Activated CD4-positive, CD25-positive, alpha-beta regulatory T cell treated with anti-CD3 and anti-CD28 coated beads, Interleukin-2, amount 50 U/mL, for 72 hours (primary cell): ENCODE measurements around the gene ABCC4.

Experiments used
- DNase-seq: peaks from one replicate; pipeline ENCODE4 v3.0.0; 2021

Gene ABCC4

DNA sequence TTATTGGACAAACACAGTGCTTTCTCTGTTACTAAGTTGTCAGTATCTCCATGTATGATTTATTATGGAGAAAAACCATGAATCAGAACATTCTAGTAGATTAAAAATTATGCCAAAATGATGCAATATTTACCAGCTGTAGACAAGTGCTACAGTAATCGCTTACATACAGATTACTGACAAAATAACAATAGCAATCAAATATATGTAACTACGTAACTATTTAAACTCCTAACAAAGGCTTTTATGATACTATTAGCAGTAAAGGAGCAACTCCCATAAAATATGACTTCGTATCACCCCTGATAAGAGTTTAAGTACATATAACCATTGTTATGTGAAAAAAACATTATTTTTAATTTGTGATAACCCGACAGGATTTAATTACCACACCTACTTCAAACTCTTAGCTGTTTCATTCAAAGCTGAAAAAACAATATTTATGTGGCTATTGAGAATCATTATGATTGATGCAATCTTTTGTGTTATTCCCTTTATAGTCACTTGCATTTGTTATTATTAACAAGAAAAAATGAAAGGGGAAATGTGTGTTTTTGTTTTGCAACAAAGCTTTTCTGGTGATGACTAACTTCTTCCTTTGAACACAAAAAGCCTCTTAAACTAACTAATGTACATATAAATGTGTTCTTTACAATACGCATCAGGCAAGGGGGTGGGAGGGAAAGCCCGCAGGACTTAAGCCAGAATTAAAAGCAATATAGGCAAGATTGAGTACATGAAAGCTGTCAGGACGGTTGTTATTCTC is 147.4 kb downstream of the ABCC4 start:
- DNase-seq: no peak

DNA sequence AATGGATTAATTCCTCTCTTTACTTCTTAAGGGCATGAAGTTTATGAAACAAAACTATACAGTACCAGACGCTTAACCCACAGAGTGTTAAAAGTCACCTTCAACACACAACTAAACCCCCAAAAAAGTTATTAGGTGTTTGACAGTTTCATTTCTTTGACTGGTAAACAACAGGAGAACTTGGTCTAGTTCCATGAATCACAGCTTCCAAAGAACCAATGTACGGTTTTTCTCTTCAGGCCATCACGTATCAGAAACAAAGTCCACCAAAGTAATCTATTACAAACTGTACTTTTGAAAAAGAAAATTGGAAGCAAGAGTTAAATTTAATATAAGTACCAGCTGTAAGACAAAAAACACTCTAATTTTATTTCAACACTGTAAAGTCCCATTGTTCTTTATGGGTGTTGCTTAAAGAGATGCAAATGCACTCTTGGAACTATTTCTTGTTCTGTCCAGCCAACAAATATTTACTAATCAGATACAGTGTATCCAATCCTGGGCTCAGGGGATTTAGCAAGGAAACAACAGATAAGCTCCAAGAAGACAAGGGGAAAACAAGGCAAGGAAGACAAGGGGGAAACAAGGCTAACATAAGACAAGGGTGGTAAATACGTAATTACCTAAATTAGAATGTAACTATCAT is 149.2 kb downstream of the ABCC4 start:
- no peak for DNase-seq

DNA sequence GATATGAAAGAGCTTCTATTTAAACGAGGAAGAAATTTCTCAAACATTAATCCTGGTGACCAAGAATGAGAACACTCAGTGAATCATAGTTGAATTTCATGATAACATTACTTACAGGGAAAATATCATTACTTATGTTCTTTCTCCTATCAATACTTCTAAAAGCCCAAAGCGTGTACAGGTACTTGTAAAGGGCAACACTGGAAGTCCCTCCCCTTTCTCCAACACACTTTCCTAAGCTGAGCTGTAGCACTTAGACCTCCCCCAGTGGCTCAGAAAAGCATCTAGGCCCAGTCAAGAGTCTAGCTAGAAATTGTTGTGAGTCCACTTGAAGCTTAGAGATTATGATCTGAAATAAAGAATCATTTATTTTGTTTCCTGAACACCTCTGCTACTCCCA is 150.7 kb downstream of the ABCC4 start:
- DNase-seq: no peak

DNA sequence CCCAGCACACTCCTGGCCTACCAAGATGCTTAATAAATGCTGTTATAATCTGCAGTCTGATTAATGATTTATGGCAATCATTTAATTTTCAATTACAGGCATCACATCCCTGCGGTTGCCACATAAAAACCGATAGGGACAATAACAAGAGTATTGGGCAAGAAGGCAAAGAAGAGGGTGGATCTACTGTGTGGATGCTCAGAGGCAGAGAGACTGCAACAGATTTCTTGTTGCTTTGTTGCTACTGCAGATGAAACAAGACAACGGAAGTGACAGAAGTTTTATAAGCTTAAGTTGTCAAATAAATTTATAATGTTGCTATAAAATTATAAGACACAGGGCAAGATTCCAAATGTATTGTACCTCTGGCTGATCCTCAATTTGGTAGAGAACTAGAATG is 154.8 kb downstream of the ABCC4 start:
- DNase-seq: no peak

DNA sequence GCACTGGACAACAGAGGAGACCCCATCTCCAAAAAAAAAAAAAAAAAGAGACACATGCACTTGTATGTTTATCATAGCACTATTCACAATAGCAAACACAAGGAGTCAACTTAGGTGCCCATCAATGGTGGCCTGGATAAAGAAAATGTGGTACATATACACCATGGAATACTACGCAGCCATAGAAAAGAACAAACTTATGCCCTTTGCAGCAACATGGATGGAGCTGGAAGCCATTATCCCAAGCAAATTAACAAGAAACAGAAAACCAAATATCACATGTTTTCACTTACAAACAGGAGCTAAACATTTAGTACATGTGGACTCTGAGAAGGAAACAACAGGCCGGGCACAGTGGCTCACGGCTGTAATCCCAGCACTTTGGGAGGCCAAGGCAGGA is 155.7 kb downstream of the ABCC4 start:
- DNase-seq: no peak

DNA sequence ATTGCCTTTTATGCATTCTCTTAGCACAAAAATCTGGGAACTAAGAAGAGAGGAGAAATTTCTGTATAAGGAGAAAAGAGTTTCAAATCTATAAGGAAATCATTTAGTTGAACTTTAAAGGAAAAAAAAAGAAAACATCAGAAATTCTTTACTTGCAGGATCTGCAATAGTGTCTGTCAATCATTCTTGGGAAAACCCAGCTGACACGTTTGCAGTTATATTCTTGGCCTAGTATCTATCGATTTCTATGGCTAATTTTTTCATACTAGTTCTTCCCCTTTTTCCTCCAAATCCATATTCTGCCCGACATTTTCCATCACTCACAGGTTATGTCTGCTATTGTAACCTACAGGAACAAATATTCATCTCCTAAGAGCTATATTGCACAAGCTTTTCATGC is 160.7 kb downstream of the ABCC4 start:
- DNase-seq: no peak

DNA sequence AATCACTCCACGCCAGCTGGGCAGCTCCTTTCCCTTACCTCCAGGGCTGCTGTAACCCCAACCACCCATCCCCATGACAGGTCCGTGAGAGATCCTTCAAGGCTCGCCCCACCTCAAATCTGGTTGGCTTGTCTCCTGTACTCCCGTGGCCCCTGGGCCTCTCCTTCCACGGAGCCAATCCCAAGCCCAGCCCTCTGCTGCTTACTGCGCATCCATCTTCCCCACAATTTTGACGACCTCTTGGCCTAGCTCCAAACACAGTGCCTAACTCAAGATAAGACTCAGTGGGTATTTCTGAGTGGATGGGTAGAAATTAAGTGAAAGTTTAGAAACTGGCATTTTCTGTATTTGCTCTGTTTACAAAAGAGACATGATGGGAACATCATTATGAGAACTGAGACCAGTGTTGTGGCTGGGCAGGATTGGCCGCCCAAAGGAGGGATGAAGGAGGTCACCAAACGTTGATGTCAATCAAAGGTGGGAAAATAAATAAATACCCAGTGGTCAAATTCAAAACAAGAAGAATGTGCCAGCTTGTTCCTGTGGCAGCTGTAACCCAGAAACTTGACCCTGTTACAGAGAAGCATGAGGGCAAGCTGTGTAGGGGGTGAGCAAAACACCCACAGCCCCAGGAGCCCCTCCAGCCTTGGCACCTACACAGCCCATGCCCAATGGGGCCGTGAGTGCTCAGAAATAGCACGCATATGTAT is 162.2 kb downstream of the ABCC4 start:
- no peak for DNase-seq

DNA sequence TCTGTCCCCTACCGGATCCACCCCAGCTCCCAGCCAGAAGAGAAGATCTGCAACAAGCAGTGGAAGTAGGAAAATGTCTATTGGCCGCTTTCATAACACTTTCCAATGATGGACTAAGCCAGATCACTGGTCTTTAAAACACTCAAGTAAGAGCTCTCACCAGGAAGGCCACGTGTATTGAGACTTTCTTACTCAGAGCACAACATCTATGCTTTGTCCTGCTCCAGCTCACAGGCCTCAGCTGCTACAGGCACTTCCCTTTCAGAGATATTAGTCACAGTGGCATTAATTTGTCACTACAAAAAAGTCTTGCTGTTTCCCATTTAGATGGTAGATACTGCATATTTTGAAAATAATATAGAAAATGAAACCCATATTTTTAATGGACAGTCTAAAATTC is 164.2 kb downstream of the ABCC4 start:
- no peak for DNase-seq

DNA sequence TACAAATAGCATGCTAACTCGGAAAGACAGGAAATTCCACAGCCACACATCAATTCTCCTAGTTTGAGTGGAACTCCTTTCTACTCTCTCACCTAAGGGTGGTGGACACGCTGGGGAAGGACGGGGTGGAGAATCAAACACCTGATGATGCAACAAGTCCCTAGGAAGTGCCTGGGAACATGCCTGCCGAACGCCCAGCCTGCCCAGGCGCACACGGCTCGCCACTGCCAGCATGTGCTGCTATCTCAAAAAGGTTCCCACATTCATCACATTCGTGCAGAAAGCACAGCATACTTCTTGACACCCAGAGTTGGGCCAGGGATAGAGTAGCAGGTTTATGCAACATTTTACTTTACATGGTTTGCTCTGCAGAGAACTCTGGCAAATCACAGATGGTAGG is 164.6 kb downstream of the ABCC4 start:
- no peak for DNase-seq

DNA sequence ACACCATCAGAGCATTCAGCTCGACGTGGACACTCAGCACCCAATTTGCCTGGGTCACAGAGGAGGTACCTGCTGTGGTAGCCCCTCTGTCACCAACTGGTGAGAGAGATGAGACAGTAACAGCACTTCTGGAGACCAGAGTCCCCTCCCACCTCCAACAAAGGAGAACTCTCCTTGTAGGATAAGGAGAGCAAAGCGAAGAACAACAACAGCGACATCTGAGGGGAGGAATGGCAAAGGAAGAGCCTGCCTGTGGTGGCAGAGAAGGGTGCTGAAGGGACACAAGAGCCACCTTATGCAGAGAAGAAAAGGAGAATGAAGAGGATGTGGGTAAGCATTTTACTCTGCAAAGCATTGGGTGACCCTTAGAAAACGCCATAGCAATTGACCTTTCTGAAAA is 167.8 kb downstream of the ABCC4 start:
- no peak for DNase-seq

DNA sequence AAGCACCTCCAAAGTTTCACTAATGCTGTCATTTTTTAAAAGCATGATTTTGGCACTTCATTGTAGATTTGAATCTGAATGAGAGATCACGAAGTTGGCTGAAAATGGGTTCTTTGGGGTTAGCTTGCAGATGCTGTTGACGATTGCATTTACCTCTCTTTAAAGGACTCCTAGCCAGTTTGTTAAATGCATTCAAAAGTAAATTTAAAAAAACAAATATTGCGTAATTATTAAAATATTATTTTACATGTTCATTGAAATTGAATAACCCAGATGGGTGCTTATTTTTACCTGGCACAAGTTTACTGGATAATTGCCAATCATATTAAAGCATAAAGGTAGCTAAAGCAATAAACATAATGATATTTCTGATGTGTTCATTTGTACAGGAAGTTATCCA is 172.2 kb downstream of the ABCC4 start:
- DNase-seq: no peak

DNA sequence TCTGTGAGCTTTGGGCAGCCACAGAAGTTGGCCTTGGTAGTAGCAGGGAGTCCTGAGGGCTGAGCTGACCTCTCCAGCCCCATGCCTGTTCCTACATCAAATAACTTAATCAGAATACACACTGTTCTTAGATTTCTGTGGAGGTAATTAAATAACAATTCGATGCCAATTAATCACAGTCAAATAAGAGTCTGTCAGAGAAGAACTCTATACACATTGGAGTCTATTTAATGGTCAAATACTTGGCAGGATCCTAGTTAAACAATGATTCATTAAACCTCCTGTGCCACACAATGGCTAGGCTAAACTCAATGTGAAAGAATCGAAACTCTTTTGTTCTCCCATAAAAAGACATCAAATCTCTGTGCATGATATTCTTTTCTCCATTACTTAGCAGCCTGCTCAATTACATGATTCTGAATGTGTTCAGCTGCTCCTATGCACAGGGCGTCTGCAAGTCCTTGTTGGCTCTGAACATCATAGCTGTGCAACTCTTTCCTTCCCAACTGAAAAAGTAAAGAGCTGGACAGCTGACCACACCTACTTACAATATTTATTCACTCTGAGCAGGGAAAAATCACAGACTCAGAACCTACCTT is 173.1 kb downstream of the ABCC4 start:
- DNase-seq: no peak

DNA sequence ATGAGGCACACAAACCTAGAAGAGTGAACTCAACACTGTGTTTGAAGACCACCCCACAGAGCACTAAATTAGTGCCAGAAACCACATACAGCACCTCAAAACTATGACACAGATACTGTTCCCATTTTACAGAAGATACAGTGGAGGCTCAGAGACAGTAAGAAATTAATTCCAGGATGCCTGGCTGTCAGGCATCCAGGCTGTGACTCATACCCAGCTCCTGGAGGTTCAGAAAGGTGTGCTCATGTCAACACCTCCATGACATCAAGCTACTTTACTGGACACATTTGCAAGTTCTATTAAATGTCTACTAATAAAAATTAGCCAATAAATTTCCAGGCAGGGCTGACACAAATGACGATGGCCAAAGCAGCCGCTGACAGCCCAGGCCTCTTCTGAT is 176.3 kb downstream of the ABCC4 start:
- DNase-seq: no peak

DNA sequence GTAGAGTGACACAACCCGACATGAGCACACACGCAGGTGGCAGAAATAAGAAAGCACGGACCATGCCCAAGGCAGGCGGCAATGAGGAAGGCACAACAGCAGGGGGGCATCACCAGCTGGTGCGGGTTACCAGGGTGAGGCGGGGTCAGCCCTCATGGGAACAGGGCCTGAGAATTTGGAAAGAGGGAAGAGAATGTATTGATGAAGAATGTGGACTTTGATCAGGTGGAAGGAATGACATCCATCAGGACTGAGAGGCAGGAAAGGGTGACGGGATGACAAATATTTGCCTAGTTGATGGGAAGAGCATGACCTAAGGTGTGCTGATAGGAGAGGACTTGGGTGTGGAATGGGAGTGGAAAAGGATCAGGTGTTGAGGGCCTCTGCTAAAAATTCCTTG is 177.5 kb downstream of the ABCC4 start:
- no peak for DNase-seq

DNA sequence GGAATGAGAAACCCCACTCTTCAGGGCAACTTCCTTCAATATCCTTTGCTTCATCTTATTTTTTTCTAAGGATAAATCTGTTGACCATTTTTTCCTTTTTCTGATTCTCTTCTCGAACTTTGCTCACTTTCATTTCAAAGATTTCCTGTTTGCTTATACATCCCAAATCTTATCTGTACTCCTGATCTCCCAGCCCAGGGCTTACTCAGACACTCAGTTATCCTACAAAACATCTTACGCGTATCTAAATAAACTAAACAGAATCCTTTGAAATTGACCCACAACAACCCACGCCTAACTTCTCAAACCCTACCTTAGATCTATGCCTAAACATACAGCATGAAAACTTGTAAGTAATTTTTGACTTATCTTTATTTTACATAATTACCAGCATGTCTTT is 179.2 kb downstream of the ABCC4 start:
- no peak for DNase-seq

DNA sequence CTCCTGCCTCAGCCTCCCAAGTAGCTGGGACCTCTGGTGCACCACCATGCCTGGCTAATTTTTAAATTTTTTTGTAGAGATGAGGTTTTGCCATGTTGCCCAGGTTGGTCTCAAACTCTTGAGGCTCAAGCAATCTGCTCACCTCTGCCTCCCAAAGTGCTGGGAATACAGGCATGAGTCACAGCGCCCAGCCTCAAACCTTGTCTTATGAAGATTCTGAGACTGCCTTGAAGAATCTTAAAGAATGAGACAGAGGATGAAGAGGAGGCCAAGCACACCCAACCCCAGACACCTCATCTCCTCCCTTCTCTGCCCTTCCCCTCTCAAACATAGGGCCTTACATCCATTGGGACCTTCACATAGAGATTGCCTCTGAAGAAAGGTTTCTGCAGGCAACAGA is 179.7 kb downstream of the ABCC4 start:
- DNase-seq: no peak

DNA sequence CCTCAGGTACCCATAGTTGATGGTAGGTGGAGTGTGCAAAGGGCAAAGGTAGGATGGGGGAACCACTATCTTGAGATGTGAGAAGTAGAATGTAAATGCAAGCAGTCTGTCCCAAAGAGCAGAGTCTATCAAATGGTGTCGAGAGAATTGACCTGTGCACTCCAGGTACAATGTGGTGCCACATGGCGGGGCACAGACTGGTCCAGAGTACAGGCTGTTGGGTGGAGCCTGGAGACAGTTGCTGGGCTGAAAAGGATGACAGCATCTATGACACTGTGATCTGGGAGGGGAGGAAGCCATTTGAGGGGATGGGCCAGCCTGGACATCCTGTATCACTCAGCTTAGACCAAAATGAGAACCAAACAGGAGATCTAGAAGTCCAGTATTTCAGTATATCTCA is 180.6 kb downstream of the ABCC4 start:
- no peak for DNase-seq

DNA sequence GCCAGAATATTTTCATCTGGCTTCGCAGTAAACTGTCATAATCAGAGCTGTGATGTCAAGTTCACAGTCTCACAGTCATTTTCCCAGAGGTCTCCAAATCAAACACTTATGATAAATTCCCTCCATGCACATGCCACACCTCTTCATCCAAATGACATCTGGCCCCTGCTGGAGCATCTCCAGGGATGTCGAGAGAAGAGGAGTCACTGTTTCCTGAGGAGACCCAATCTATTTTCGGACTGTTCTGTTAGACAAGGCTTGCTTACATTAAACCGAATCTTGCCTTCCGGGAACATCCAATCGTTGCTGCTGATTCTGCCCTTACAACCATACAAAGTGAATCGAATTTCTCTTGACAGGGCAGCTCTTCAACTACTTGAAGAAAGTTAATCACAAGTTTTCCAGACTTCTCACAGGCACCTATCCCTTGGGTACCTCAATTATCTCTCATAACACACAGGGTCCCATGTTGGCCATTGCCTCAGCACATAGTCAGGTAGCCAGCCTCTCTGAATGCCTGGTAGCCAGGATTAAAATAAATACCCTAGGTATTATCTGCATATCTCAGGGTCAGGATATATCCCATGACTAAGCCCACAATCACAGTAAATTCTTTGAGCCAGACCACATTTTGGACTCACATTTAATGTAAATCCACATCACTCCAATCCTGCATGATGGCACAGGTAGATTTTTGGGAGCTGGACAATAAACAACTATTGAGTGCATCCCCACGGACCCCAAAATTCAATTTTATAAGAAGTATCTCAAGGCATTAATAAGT is 182.5 kb downstream of the ABCC4 start:
- DNase-seq: no peak

DNA sequence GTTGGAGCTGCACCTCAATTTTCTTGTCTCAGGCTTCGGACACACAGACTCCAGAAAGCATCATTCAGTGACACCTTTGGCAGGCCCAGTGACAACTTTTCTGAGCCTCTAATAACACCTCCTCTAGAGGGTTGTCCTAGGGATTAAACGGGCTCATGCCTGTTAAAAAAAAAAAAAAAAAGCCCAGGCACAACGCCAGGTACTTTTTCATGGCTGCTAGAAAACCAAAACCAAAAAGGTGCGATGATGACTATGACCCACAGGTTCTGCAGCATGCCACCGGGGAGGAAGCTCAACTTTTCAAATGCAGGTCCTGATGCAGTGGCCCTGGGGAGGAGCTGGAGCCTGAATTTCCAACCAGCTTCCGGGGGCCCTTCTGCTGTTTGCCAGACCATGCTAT is 184.2 kb downstream of the ABCC4 start:
- no peak for DNase-seq

DNA sequence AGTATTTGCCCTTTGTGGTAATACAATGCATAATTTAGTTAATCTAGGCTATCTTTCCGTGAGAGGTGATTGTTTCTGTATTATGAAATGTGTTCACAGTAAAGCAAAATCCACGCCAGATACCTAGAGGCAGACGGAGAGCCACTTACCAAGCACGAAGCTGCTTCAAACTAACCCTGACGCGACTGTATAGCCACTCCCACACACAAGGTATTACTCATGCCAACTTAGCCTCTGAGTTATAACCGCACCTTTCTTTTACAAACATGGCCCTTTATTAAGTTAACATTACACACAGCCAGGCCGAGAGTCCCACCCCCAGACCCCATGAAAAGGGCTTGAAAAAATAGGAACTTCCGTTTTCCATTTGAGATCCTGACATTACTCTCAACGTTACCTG is 185.7 kb downstream of the ABCC4 start:
- no peak for DNase-seq

DNA sequence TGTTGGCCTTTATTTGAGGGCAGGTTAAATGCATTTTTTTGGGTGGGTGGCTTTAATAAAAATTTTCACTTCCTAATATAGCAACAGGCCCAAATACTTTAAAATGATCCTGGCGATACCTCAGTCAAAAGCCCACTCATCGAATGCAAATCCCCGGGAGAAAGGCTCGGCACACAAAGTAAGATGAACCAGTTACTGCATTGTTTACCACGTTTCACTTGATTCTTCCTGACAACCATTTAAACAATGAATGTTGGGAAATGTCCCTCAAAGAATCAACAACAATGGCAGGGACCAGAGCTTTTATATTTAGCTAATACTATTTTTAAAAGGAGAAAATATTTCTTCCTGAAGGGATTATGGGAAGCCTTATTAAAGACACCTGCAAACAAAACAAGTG is 187.7 kb downstream of the ABCC4 start:
- DNase-seq: no peak

DNA sequence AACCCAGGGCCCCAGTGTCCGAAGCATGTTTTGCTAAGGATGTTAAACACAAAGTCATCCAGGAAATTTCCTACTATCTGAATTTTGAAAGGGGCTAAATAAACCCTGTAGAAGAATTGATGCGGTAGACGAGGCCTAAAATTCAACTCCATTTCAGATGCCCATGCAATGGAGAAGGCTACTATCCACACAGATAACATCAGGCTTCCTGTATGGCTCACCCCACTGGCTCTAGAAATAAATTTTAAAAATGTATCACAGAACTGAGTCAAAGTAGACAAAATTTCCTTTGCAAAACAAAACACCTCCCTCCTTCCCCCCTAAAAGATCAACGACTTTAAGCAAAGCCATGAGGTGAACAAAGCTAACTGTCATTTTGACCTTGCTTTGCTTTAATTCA is 188.4 kb downstream of the ABCC4 start:
- no peak for DNase-seq

DNA sequence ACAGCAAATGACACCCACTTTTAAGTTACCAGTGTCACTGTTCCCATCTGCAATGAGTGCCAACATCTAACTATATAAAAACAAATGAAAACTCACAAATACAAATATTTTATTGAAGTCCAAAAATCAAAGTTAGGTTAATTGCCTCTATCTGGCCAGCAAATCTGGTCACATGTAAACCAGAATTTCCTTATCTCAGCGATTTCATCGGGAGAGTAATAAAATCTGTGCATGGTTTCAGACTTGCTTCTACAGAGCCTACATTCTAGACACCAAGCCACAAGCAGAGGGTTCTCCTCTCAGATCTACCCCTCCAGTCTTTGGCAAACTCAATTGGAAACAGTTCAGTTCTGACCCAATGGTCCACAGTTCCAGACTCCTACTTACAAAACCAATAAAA is 189.6 kb downstream of the ABCC4 start:
- DNase-seq: no peak
